Kidney (tissue), 14 donors: ENCODE measurements around the gene ZBTB11. TPM values are rescaled to one million over a fixed set of nuclear protein-coding genes. Genes with fewer than 3 reads are reported as not detected.
"Not testable (repeated sequence)": the region's sequence is repeated elsewhere in the genome, so short reads cannot be mapped to it uniquely, and the experiment has no call there.

Source experiments
- DNase-seq, 5 donors: peaks; one replicate each; pipeline ENCODE4 v3.0.0-alpha.2; 2013 to 2020
- FAIRE-seq: peaks from 2 replicates; lab custom pipeline; 2012; peaks lifted over from hg19 to GRCh38; lab: Jason Lieb, UNC
- H3K27ac ChIP-seq, 2 donors: one replicate each; pipeline ENCODE4 v1.7.0; 2013; ENCODE audit warnings: low read depth in 2 of 2, low read length in 2 of 2, inconsistent platforms in 1 of 2
- H3K27me3 ChIP-seq: one replicate; pipeline ENCODE4 v1.7.1; 2013; ENCODE audit warnings: low read length, inconsistent platforms; ENCODE audit not compliant: control insufficient read depth, insufficient read depth
- H3K36me3 ChIP-seq, 3 donors: one replicate each; pipeline versions ENCODE4 v1.7.0 to v1.7.1; 2013; ENCODE audit warnings: low read length in 3 of 3, control low read depth in 1 of 3, inconsistent platforms in 1 of 3; ENCODE audit not compliant: insufficient read depth in 3 of 3, control insufficient read depth in 2 of 3
- H3K4me1 ChIP-seq, 3 donors: one replicate each; pipeline versions ENCODE4 v1.7.0 to v1.7.1; 2013; ENCODE audit warnings: low read length in 3 of 3, inconsistent platforms in 1 of 3, low read depth in 1 of 3; ENCODE audit not compliant: control insufficient read depth in 2 of 3, insufficient read depth in 2 of 3
- H3K4me3 ChIP-seq, 3 donors: one replicate each; pipeline versions ENCODE4 v1.7.0 to v1.8.1; 2013; ENCODE audit warnings: low read length in 3 of 3, control low read depth in 1 of 3, inconsistent platforms in 1 of 3
- H3K9ac ChIP-seq, 3 donors: one replicate each; pipeline versions ENCODE4 v1.7.0 to v1.7.1; 2013; ENCODE audit warnings: low read length in 3 of 3, control low read depth in 1 of 3, inconsistent platforms in 1 of 3
- H3K9me3 ChIP-seq, 3 donors: one replicate each; pipeline versions ENCODE4 v1.7.0 to v1.7.1; 2013; ENCODE audit warnings: low read length in 3 of 3, control low read depth in 1 of 3, inconsistent platforms in 1 of 3; ENCODE audit not compliant: control insufficient read depth in 2 of 3, insufficient read depth in 1 of 3
- CTCF ChIP-seq: IDR thresholded peaks from 3 replicates; pipeline ENCODE4 v1.5.1; 2012; ENCODE audit warnings: mild to moderate bottlenecking, moderate library complexity, borderline replicate concordance; ENCODE audit not compliant: insufficient read depth; ENCODE audit errors: extremely low read depth
- intact Hi-C: fragments of 100-400 bp; cut with DNase I; formaldehyde crosslinking; loops from one replicate; pipeline ENCODE4 v1.11.1; 2022
- polyA plus RNA-seq: library from polyadenylated mRNA; stranded (reverse); fragments of 350-450 nt; fragmentation: Illumina TruSeq; extraction: RNeasy Lipid Tissue Mini Kit (QIAGEN cat#74804); gene quantifications from one replicate; pipeline ENCODE4 v1.2.3, GENCODE V29; 2014; ENCODE audit warnings: low read depth, low replicate concordance; ENCODE audit not compliant: insufficient read depth
- total RNA-seq: library from RNA; stranded (reverse); fragmentation: NEBNext Ultra II Directional; extraction: Animal tissue kit (Norgen Biotek cat#: 25700); gene quantifications from one replicate; pipeline ENCODE4 v1.2.1, GENCODE V29; 2021
- donor health status: control.
- donor health status: control.
- donor health status: control.
- donor health status: control.
- donor health status: control.
- donor health status: DM: yes; HTN: yes; CAD: no.
- donor health status: Normal renal cell carcinoma (clear cell type).

The ZBTB11 gene
- total and polyA plus RNA-seq, 2 donors from 2014 or later: 4.7 to 14.1 TPM

GRCh38 chr3:101633186-101633585, 43.7 kb downstream of the ZBTB11 start:
- no peak for TF ChIP-seq CTCF
- H3K4me1 ChIP-seq: no peaks in the 10 kb centered on the region
- H3K27ac ChIP-seq: no peak overlapping the region
- no peak overlapping the region for H3K9ac ChIP-seq
- intact Hi-C loops: no loop called here
- FAIRE-seq: no peak
- DNase-seq: no peak
- H3K36me3 ChIP-seq: no peaks in the 10 kb centered on the region
- H3K4me3 ChIP-seq: no peak overlapping the region
- no peaks in the 10 kb centered on the region for H3K9me3 ChIP-seq
- H3K27me3 ChIP-seq: no peaks in the 10 kb centered on the region

DNA sequence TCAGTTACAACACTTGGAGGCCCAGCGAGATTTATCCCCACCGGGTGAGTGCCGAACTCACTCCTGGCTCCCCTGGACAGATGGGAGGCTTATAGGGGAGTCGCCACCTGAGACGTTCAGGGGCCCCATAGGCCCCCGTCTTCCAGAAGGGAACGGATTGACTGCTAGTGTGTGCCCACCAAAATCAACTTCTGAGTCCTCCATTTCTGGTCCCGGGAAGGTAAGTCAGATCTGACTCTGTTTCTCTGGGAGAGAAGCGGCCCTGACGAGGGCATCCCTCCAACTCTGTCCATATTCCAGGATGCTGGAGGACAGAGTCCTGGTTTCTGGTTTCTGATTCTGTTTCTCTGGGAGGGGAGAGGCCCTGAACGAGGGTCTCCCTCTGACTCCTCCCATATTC, 44.3 kb downstream of the ZBTB11 start:
- no peak overlapping the region for H3K4me3 ChIP-seq
- no peak for TF ChIP-seq CTCF
- no peaks in the 10 kb centered on the region for H3K36me3 ChIP-seq
- H3K9ac ChIP-seq: no peak overlapping the region
- DNase-seq (no peak), FAIRE-seq (no peak)
- intact Hi-C loops: no loop called here
- H3K9me3 ChIP-seq: no peaks in the 10 kb centered on the region
- no peak overlapping the region for H3K27ac ChIP-seq
- H3K27me3 ChIP-seq: no peaks in the 10 kb centered on the region
- no peaks in the 10 kb centered on the region for H3K4me1 ChIP-seq

DNA sequence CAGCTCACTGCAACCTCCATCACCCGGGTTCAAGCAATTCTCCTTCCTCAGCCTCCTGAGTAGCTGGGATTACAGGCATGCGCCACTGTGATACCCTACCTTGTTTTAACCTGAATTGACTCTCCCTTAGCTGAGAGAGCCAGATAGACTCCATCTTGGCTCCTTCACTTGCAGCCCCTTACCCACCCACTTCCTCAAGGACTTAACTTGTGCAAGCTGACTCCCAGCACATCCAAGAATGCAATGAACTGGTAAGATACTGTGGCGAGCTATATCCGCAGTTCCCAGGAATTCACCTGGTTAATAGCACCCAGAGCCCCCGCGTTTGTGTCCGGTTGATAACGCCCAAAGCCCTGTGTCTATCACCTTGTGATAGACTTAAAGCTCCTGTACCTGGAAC, 45.0 kb downstream of the ZBTB11 start:
- H3K4me1 ChIP-seq, H3K27ac ChIP-seq, FAIRE-seq, H3K4me3 ChIP-seq, H3K27me3 ChIP-seq, intact Hi-C loops, H3K9me3 ChIP-seq, H3K9ac ChIP-seq, DNase-seq, H3K36me3 ChIP-seq: not testable (repeated sequence)

DNA sequence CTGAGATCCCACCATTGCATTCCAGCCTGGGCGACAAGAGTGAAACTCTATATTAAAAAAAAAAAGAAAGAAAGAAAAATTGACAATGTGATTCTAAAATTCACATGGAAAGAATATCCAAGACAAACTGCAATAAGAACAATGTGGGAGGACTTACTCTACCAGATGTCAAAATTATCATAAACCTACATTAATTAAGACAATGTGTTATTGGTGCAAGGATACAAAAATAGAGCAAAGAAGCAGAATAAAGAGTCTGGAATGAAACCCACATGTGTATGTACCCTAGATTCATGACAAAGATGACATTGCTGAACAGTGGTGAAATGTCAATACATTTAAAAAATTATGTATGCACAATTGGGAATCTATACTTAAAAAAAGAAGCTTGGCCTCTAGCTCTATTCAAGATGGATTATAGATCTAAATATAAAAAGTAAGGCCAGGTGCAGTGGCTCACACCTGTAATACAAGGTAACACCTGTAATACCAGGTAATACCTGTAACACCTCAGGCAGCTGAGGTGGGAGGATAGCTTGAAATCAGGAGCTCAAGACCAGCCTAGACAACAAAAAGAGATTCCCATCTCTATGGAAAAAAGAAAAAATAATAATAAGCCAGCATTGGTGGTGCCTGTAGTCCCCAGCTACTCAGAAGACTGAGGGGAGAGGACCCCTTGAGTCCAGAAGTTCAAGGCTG, 45.7 kb downstream of the ZBTB11 start:
- Histone ChIP-seq H3K9me3 (no peaks in the 10 kb centered on the region), H3K27me3 (no peaks in the 10 kb centered on the region), H3K4me1 (no peaks in the 10 kb centered on the region), H3K36me3 (no peaks in the 10 kb centered on the region), H3K27ac (no peak overlapping the region), H3K4me3 (no peak overlapping the region), H3K9ac (no peak overlapping the region)
- no peak for FAIRE-seq
- intact Hi-C loops: no loop called here
- TF ChIP-seq CTCF: no peak
- no peak for DNase-seq
